GM19452 (cell line): ENCODE measurements around the gene FMNL2.
A peak's percentile ranks its signal among the peaks of the same experiment; 100 is the strongest.

ENCODE experiments used
- ATAC-seq: cut with Tn5 transposase; IDR thresholded peaks from one replicate; pipeline ENCODE4 v1.9.1; 2021; ENCODE audit not compliant: unreplicated experiment

The FMNL2 gene

DNA sequence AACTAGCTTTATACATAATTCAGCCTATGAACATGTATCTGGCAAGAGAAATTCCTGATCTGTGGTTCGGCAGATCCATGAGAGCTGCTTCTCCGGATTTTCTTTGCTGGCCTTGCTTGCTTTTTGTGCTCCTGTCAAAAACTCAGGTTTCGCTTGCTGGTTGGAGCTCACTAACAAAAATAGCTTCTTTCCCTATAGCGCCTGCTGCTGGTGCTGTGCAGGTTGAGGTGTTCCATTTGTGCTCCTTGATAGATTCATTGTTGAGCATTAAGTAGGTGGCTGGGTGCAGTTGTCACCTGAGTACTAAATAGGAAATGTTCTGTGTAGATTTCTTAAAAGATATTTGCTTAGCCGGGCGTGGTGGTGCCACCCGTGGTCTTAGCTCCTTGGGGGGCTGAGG lies 234.2 kb downstream of the FMNL2 start:
- ATAC-seq = no peak

DNA sequence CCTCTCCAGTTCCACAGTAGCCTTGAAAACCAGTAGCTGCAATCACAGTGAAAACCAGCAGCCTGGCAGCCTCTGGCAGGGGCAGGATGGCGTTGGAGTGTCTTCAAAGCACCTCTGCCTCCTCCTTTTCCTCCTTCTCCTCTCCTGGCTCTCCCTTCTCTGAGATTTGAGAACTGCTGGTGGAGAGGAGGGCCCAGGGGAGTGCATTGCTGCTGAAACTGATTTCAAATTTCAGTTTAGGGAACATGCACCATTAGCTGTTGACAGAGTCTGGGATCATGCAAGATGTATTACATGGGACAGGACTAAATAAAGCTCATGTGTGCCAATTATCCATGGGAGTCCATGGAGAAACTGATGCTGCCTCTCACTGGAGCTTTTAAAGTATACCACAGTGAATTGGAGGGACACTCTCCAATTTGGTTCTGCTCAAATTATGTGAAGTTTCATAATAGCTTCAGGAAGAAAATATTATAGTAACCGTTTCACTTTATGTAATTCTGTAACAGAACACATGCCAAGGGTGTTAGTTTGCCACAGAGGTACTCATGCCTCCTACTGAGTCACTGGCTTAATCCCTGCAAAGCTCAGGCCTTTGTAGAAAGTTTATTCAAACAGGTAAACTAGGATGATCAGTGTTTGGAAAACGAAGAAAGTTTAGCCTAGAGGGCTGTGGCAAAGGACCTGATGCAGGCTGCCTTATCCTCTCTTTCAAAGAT lies 236.2 kb downstream of the FMNL2 start:
- ATAC-seq = no peak

DNA sequence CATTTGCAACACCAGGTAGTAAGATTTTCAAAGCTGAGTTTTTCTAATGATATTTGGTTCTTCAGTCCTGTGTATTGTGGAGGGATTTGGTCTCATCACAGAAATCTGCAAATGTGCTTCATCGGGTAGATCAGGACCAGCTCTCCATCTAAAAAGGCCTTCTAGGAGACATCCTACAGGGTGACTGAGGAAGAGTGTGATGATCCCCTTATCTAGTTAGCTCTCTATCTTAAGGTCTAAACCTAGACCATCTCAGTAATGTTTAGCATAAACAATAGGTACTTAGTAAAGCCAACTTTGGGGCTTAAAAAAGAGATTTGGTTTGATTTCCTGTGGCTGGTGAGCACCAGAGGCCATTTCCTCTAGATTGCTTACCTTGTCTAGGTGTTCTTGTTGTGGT lies 237.1 kb downstream of the FMNL2 start:
- ATAC-seq = no peak

DNA sequence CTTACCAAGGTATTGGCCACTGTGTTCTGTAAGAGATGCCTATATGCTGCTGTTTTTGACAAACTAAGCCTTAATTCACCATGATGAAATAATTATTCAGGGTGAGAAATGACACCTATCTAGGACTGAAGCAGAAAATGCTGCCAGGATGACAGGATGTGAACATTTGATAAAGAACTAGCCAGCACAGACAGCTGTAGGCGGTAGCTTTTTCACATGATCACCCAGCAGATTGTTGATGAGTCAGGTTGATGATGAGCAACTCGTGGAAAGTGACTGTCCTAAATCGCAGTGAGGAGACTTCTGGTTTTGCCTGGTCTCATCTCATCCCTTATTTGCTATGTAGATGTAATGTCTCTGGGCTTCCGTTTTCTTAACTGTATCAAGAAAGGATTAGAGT lies 238.2 kb downstream of the FMNL2 start:
- peak; percentile 93 for ATAC-seq

DNA sequence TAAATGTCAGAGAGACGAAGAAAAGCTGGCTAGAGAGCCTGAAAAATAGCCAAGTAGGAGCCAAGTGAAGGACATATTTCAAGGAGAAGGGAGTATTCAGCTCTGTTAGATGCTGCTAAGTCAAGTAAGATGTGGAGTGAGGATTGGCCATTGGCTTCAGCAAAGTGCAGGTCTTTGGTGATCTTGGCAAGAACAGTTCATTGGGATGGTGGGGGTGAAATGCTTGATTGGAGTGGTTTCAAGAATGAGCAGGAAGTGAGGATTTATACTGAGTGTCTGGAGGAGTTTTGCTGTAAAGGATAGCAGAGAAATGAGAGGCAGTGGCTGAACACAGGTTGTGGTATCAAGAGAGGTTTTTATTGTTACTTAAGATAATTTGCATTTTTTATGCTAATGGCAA lies 242.6 kb downstream of the FMNL2 start:
- no peak for ATAC-seq

DNA sequence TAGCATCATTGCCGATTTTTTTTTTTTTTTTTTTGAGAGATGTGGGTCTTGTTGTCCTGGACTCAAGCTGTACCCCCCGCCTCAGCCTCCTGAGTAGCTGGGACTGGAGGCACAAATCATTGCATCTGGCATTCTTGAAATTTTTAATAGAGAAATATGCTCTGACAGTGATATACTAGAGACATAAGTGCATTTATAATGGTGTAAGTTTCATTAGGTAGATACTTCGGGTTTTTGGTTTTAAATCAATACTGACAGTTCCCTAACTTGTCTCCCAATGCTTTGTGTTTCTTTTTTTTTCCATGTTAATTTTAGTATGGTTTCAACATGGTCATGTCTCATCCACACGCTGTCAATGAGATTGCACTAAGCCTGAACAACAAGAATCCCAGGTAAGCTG lies 243.6 kb downstream of the FMNL2 start:
- no peak for ATAC-seq

DNA sequence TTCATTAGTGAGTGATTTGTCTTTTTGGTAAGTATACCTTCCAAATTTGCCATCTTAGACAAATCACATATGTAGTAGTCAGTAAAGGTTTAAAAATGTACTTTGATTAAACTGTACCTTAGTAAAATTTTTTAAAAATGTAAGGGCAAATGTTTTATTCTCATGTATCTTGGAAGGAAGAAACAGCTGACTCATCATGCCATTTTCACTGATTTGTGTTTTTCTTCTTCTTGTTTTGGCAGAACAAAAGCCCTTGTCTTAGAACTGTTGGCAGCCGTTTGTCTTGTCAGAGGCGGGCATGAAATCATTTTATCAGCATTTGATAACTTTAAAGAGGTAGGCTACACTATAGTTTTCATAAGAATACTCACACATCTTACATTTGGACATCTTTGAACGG lies 245.7 kb downstream of the FMNL2 start:
- ATAC-seq = no peak

DNA sequence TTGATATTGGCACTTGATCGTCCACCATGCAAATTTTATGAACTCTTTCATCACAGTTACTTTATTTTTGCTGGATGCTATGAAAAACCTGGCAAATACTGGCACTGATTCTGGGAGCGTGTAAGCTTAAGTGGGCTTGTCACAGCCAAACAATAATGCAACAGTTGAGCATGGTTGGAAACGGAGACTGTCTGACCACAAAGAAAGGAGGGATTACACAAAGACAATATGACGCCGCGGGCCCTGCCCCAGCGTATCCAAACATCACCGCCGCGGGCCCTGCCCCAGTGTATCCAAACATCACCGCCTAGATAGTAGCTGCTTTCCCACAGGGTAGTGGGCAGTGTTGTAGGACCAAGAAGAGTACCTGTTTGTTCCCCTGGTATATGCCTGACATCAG lies 246.4 kb downstream of the FMNL2 start:
- ATAC-seq = no peak

DNA sequence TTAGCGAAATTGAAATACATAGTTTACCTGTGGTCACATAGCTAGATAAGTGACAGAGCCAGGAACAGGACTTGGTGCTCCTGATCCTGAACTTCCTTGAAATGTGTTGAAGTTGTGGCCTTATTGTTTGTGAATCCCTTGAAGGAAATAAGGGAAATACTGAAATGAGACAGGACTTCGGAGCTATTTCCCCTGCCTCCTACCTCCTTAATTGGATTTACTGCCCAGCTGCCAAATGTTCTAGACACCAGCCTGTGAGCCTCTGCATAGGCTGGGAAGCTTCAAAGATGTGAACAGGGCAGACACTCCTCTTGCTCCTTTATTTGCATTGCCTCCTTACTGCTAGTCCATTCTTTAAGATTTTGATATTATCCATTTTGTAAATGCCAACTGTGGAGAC lies 247.1 kb downstream of the FMNL2 start:
- ATAC-seq = no peak

DNA sequence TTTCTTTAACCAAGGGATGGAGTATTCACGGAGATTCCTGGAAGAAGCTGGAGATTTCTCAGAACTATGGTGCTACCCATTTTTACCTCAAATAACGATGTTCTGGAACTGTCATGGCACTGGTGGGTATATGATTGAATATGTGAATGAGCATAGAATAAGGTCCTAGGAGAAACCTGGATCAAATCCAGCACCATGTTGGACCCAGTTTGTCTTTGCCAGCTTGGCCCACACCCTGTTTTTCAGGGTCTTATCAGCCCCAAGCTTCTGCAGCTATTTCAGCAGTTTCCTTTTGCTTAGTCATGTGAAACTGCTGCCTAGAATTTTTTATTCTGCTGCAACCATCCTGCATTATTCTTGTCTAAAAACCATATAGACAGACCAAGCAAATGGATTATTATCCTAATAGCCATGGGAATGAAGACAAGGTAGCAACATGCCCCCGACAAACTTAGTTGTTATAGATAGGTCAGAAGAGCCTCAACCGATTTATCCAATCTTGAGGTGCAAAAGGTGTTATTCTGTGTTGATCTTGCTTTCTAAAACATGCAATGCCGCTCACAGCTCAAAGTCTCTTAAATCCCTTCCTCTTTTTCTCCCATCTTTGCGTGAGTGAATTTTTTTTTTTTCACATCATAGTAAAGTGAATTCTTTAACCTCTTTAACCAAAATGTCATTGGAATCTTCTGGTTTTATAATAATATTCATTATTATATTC lies 248.7 kb downstream of the FMNL2 start:
- ATAC-seq = no peak

DNA sequence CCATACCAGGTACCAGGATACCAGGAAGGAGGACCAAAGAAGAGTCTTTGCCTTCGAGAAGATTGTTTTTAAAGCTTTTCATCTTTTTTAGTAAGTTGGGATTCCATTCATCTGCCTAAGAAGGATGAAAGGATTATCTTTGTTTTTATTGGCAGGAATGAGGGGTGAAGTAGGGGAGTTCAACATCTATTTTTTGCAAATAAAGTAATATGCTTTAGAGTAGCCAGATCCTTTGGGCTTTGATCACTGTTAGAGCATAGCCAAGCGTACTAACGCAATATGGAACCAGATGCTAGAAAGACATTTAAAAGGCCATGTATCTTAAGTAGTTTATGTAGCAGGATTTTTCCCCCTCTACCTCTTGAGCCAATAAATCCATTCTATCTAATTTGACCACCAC lies 249.3 kb downstream of the FMNL2 start:
- ATAC-seq = no peak

DNA sequence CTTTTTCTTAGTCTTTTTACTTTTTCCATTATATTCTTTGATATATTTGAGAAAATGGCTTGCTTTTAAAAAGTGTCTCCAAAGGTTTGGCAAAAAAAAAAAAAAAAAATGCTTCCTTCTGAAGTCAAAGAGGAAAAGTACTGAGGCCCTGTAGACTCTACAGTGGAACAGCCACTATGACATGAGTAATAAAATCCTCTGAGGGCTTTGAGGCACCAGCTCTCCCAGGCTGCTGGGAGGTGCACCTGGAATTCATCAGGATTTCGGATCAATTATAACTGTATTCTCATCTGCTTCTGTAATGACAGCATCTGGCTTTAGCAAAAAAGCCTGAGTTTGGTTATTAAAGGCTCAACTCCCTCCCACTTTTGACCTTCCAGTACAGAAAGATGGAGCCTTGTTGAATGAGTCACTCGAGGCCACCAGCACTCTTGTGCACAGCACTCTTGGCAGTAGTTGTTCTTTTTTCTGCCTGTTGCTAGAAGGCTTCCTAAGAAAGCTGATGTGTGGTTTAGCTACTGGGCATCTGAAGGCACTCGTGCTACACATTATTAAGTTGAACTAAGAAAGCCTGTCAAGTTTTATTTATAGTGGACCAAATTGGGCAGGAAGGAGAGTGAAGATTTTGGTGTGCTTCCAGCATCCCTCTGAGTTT lies 251.0 kb downstream of the FMNL2 start:
- no peak for ATAC-seq

DNA sequence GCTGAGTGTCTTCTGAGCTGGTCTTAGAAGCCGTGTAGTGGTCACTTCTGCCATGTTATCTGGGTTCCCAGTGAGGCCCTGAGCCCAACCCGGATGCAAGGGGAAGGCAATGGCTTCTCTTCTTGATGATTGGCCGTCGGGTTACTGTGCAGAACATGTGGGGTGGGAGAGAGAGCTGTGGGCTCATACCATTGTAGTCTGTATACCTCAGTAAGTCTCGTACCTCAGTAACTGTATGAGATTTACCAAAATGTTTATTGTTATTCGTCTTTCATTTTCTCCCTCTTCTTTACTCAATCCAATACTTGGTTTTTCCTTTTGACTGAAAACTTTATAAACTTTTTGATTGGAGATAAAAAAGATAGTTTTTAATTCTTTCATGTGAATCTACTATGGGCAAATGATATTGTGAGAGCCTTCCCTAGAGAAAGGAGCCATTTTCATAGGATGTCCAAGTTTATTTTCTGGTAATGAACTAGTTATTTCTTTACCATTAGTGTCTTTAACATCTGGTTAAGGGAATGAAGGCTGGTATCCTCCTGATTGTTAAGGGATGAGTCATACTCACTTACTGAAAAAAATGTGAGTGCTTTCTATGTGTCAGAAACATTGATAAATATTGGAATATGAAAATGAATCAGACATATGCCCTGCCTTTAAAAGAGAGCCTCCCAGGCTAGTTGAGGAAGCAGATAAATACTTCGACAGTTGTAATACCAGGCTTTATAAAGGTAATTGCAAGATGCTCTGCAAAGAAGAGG lies 252.4 kb downstream of the FMNL2 start:
- ATAC-seq = no peak

DNA sequence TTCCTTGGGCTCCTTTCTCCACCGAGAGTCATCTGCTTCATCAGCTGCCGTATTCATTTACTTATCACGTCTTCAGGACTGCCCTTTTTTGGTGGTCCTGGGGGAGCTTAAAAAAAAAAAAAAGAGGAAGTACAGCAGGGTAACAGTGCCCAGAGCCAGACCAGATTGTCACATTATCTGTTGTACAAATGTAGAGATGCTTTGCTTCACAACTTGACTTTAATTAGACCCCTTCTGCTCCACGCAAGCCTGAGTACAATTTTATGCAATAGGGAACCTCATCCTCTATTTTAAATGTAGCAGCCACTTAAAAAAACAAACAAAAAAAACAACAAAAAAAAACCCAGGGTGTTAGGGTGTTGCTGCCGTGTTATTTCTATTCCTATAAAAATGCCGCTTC lies 254.0 kb downstream of the FMNL2 start:
- no peak for ATAC-seq

DNA sequence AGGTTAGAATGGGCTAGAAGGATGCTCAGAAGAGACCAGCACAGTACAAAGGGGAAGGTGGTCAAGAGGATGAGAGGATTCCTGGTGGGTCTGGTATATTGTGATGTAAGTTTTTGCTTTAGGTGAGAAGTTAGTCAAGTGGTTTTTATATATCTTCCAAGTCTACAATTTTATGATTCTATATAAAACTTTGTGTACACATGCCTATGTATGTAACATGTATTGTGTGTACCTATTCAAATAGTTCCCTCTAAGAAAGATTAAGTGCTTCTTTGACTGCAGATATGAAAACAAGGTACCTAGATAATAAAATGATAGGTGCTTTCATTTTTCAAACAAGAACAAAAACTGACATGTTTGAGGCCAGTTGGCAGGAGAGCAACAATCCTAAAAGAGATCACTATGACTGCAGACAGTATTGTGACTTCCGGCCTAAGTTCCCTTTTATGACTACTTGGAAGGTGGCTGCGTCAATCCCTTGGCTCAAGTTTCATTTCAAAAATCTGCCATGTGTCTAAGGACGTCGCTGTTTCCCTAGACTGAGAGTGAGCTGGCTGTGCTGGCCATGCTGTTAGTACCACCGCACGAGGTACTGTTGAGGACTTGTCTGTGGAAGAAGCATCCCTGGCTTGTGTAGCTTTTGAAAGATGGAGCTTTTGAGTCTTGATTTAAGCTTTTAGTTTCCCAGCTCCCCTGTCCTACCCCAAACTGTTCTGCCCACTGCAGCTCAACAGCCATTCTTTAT lies 259.2 kb downstream of the FMNL2 start:
- peak; percentile 95 for ATAC-seq

DNA sequence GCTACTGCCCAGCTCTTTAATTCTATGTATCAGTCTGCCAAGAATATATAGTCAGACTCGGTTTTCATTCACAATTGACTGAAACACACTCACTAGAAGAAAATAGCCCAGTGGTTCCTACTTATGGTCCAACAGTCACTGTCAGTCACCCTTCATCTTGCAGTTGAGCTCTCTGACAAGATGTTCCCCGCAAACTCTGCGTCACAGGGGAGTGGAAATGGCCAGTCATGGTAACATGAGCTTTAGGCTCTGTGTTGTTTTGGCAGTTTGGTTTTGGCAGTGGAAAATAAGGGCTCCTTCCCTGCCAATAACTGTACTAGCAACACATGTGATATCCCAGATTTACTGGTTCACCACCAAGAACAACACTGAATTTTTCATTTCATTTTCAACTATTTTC lies 259.8 kb downstream of the FMNL2 start:
- ATAC-seq = no peak

DNA sequence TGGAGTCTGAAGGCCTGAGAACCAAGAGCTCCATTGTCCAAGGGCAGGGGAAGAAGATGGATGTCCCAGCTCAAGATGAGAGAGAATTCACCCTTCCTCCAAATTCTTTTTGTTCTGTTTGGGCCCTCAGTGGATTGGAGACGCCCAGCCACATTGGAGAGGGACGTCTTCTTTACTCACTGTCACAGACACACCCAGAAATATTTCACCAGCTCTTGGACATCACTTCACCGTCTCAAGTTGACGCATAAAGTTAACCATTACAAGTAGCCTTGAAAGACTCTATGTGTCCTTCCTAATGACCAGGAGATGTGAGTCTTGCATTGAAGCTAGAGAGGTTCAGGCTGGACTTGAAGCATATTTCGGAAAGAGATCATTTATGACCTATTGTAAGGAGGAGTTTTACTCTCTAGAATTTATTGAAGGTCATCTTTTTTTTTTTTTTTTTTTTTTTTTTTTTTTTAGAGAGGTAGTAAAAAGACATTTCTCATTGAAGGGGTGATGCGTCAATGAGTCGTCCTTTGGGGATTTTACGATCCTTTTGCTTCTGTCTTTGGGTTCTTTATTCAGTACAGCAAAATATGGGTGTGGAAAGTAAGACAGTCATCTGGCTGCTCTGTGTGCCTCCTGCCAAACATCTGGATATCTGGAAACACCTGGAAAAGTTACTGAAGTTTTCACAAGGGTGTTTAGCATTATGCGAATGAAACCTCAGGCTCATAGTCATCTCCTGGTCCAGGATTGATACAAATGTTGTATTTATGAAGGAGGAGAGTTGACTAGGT lies 264.2 kb downstream of the FMNL2 start:
- ATAC-seq = no peak

DNA sequence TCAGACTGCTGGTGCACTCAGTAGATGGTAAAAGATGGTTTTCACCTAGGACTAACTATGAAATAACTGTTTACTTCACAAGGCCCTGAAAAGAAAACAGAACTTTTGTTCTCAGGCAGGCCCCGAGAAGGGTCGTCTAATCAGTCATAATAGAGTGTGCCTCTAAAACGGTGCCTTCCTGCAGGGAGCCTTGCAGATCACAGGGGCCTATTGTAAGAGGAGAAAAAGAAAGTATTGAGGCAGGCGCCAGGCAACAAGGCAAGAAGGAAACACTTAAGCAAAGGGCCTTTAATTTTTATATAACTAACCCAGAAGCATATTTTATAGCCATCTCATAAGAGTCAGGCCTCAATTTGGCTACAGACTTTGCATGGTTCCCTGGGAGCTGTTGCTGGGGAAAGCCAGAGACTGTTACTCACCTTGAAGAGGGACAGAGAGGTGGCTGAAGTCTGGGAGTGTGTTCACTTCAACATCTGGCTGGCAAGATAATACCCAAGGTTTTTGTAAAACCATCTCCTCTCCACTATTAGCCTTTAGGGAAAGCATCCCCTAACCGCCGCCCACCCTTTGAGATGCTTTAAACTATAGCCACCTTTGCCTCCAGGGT lies 265.2 kb downstream of the FMNL2 start:
- ATAC-seq = no peak

DNA sequence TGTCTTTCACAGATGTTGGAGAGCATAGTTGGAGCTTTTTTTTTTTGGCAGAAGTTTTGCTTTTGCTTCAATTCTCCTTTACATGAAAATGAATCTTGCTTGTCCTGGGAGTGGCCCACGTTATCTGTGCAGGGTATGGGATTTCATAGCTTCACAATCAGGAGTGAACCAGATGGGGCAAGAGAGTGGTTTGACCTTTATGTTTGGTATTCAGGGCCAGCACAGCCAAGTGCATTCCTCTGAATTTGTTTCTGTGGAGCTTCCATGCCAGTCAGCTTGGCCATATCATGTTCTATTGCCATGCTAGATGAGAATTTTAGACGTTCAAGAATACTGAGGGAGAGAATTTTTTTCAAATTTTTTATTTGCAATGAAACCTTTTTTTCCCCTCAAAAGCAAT lies 265.7 kb downstream of the FMNL2 start:
- ATAC-seq = no peak

DNA sequence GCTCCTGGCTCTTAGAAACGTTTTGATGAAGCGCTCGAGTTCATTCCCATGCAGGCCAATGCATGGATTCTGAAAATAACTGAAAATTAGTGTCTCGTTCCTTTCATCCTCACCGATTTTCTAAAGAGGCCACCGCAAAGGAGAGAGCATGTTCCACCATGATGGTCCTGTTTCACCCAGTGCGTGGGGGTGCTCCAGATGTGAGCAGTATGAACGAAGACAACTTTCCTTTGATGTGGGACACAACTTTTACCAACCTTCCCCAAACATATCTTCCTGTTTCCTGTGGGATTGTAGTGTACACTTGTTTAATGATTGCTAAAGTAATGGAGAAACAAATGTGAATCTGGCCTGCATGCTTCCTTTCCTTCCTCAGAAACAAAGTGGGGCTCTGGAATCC lies 267.8 kb downstream of the FMNL2 start:
- ATAC-seq = no peak
